ENCODE data around the gene FIS1.
"Not testable (repeated sequence)": the region's sequence is repeated elsewhere in the genome, so short reads cannot be mapped to it uniquely, and the experiment has no call there.

Gene FIS1

GRCh38 chr7:101201695-101202602 is 42.9 kb downstream of the FIS1 start:
- no peak for DNase-seq

DNA sequence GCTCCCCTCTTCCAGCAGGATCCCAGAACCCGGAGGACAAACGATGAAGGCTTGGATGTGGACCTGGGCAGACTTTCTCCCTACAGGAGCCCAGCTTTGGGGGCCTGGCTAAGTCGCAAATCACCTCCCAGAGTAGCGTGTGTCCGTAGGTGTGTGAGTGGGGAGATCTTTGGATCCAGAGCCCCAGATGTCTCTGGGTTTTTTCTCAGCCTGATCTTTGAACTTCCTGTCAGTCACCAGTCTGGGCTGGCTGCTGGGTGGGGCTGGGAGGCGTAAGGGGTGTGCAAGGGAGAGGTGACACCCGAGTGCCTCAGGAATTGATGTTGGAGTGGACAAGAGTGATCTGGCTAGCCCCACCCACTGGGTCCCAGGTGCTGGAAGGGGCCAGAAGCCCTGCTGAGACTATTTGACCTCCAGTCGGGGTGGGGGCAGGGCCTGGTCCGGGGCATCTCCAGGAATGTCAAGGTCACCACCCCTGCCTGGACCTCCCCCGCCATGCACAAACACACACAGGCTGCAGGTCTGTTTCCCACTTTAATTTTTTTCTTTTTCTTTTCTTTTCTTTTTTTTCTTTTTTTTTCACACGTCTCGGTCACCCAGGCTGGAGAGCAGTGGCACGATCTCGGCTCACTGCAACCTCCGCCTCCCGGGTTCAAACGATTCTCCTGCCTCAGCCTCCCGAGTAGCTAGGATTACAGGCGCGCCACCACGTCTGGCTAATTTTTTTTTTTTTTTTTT is 43.9 kb downstream of the FIS1 start, which contains the start of gene MOGAT3:
MOGAT3 (minus strand) TSS at position 175 of the 738 bp plus-strand sequence. CDS start 182 bp downstream, outside the sequence.
- DNase-seq, result no peak

DNA sequence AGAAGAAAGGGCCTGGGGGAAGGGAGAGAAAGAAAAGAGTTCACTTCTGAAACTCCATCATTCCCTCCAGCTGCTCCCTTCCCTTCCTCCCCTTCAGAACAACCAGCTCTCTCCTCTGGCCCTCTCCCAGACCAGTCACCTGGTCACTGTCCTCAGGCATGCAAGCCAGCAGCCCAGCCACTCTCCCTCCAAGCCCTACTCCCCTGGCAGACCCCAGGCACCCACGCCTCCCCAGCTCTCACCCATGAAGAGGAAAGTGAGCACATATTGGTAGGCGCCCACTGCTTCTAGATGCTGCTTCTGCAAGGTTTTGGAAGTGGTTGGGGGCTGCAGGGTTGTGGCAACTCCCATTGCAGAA is 44.4 kb downstream of the FIS1 start:
- DNase-seq, result no peak

DNA sequence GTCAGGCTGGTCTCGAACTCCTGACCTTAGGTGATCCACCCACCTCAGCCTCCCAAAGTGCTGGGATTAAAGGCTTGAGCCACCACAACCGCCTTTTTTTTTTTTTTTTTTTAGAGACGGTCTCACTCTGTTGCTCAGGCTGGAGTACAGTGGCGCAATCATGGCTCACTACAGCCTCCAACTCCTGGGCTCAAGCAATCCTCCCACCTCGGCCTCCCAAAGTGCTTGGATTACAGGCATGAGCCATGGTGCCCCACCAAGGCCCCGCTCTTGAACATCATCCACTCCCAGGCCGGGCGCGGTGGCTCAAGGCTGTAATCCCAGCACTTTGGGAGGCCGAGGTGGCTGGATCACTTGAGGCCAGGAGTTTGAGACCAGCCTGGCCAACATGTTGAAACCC is 45.4 kb downstream of the FIS1 start:
- DNase-seq, result not testable (repeated sequence)

DNA sequence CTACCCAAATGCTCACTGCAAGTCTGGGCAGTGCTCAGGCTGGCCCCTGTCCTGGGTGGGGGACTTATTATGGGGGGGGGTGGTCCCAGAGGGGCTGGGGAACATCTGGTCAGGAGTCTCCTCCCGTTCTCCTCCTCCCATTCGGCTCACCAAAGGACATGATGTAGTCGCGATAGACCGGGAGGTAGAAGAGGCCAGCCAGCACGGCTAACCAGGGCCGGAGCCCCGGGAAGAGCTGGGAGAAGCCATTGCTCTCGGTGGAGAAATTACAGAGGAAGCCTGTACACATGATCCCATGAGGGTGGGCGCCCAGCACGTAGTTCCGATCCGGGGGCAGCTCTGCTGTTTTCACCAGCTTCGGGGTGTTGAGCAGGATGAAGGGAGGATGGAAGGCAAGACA is 46.4 kb downstream of the FIS1 start:
- DNase-seq, result no peak

DNA sequence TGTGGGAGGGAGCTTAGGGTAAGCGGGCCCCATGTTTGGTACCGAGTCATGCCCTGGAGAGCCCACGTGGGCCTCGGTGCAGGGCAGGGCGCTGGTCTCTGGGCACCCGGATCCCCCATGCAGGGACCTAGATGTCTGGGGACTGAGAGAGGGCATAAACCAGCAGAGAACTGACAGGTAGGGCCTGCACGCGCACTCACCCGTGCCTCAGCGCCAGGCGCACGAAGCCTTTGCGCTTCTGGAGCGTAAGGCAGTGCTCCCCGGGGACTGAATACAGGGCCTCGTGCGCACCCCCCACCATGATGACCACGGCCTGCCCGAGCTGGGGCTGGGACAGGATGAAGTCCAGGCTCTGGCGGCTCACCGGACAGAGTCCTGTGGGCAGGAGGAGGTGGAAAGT is 46.9 kb downstream of the FIS1 start:
- DNase-seq, result no peak

DNA sequence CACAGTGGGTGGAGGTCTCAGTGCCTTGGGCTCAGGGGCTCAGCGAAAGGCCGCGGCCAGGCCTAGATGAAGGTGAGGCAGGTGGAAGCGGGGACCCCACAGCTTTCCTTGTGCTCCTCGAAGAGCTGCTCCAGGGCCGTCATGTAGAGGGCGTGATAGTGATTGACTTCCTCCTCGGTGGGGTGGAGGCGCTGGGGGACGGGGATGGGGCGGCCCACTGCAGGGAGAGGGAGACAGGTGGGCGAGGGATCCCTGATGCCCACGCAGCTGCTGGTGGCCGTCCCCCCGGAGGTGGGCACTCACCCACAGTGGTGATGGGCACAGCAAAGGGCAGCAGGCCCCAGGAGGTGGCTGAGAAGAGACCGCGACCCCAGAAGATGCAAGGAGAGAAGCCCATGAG is 49.0 kb downstream of the FIS1 start:
- no peak for DNase-seq

All from NCI-H226 (cell line).